Measurements from ENCODE around the gene NAV1. TPM values are rescaled to one million over a fixed set of nuclear protein-coding genes. Genes with fewer than 3 reads are reported as not detected.

The NAV1 gene
- total and polyA plus RNA-seq, 9 of the 15 experiments (the other 6 are each of a cell fraction or from before 2014, with no cell fraction given) = 0.91 to 16.8 (median 3.2) TPM

DNA sequence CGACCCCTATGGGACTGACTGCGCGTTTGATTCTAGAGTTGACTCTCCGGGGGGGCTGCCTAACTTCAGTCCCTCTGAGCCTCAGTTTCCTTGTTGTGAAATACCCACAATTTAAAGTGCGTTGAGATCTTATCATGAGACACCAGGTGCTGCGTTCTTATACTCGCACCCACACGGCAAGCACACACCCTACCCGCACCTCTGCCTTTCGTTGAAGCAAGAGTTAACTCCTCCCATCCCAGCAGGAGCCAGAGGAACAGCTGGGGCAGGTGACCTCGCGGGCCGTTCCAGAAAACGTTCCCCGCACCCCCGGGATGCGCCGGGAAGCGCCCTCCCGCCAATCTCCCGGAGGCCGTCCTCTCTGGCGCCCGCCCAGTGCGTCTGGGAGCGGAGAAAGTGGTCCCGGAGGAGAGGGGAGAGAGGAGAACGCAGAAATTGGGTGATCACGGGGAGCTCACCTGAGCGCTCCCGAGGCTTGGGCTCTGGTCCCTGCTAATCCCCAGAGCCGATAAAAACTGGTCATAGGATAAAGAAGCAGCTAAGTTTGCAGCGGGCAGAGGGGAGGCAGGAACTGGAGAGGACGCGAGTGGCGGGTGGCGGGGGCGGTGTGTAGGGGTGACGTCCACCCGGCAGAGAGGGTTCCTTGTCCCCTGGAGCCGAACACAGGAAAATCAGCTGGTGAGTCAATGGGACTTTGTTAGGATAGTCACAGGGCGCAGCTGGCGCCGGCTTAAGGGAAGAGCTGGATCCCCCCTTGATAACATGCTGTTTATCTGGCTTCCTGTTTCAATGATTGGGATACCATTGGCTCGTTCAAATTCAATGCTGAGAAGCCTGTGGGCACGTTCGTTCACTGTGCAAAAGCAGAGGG is 869 bp downstream of the NAV1 start:
- H3K79me2 ChIP-seq (ENCODE audit: control insufficient read depth, insufficient read depth, low read length) = no peaks in the 10 kb centered on the region
- H3K27ac ChIP-seq (ENCODE audit: extremely low read depth, low read depth, low read length) = no peak overlapping the region
- H2AFZ ChIP-seq (ENCODE audit: low read depth, low read length) = peak overlapping the region; percentile 37; the same call in 1 of the 2 replicates
- H3K9me1 ChIP-seq (ENCODE audit: control insufficient read depth, insufficient read depth, low read length) = no peaks in the 10 kb centered on the region
- ChIA-PET CTCF (ENCODE audit: low intra/inter-chr PET ratio) (no interaction called here), POLR2A (interaction anchor here (0.8 to 1.2 kb wide), 3 partner anchors 8 to 340 kb away, joined by 3 to 9 read pairs (median 4); no protein-coding TSS in a partner anchor)
- FAIRE-seq = no peak
- H4K20me1 ChIP-seq (replicated peaks; ENCODE audit: control insufficient read depth, insufficient read depth, low read length) = no peaks in the 10 kb centered on the region
- WGBS (ENCODE audit: insufficient coverage, low coverage, missing lambda C conversion rate) = 4% methylated on average over 45 of the region's 47 CpGs
- in situ Hi-C loops (cut with MboI) (no loop called here), intact Hi-C loops (cut with micrococcal nuclease) (loop anchor here (10.0 kb wide), 1 partner anchor 435 kb away; no protein-coding TSS in a partner anchor)
- peaks cover 25 to 42% of the 10 kb centered on the region in 2 experiments for H3K27me3 ChIP-seq (ENCODE audit: control insufficient read depth in 2 of 2, insufficient read depth in 2 of 2, low read length in 2 of 2)
- H3K4me1 ChIP-seq (replicated peaks in 1 of 2; ENCODE audit: control insufficient read depth in 2 of 2, insufficient read depth in 2 of 2, low read length in 2 of 2) = peaks cover 23 to 25% of the 10 kb centered on the region in 2 experiments
- H3K4me3 ChIP-seq = no peak overlapping the region; the same call in 1 of the 2 replicates
- no peaks in the 10 kb centered on the region for H3K36me3 ChIP-seq (ENCODE audit: control insufficient read depth, insufficient read depth, low read length)
- DNase-seq (ENCODE audit: extremely low read depth in 1 of 4, low spot score in 3 of 4) = peak in 3 of 4 experiments; percentile 36 to 47 (median 44)
- BruUV-seq (replicated peaks) = no TSS peak
- ATAC-seq = peak; percentile 29
- peak overlapping the region in 1 of 2 experiments; percentile 24; a peak in 1 of 4 replicates for H3K9ac ChIP-seq (ENCODE audit: insufficient read depth in 1 of 2, low read depth in 2 of 2, low read length in 2 of 2)
- H3K4me2 ChIP-seq (ENCODE audit: insufficient read depth, low read length) = peak overlapping the region; percentile 29
- no peaks in the 10 kb centered on the region for H3K9me3 ChIP-seq (replicated peaks; ENCODE audit: control insufficient read depth, insufficient read depth, low read depth, low read length)
- TF ChIP-seq TAF1 (IDR thresholded peaks at IDR 0.05; ENCODE audit: control insufficient read depth, extremely low read depth, insufficient read depth, low read length, severe bottlenecking) = no peak
- no peak for TF ChIP-seq RB1 (IDR thresholded peaks at IDR 0.05; ENCODE audit: low read depth)
- TF ChIP-seq, protein P1, sequence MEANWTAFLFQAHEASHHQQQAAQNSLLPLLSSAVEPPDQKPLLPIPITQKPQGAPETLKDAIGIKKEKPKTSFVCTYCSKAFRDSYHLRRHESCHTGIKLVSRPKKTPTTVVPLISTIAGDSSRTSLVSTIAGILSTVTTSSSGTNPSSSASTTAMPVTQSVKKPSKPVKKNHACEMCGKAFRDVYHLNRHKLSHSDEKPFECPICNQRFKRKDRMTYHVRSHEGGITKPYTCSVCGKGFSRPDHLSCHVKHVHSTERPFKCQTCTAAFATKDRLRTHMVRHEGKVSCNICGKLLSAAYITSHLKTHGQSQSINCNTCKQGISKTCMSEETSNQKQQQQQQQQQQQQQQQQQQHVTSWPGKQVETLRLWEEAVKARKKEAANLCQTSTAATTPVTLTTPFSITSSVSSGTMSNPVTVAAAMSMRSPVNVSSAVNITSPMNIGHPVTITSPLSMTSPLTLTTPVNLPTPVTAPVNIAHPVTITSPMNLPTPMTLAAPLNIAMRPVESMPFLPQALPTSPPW (CRISPR knock-in tag; IDR thresholded peaks at IDR 0.05) = peak; percentile 65
- TF ChIP-seq RBFOX2 (IDR thresholded peaks at IDR 0.05; ENCODE audit: low read depth, low read length) = 0 out of 2 replicates have a peak, but pooled peaks have one; percentile 14
- TF ChIP-seq, protein P2, sequence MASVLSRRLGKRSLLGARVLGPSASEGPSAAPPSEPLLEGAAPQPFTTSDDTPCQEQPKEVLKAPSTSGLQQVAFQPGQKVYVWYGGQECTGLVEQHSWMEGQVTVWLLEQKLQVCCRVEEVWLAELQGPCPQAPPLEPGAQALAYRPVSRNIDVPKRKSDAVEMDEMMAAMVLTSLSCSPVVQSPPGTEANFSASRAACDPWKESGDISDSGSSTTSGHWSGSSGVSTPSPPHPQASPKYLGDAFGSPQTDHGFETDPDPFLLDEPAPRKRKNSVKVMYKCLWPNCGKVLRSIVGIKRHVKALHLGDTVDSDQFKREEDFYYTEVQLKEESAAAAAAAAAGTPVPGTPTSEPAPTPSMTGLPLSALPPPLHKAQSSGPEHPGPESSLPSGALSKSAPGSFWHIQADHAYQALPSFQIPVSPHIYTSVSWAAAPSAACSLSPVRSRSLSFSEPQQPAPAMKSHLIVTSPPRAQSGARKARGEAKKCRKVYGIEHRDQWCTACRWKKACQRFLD (CRISPR knock-in tag; IDR thresholded peaks at IDR 0.05) = peak; percentile 30; the same call in 1 of the 2 replicates
- no peak for TF ChIP-seq IFI16 (CRISPR knock-in tag; IDR thresholded peaks at IDR 0.05)
- no peak for TF ChIP-seq XRCC4 (IDR thresholded peaks at IDR 0.05; ENCODE audit: extremely low read depth, insufficient read depth, insufficient read length)
- TF ChIP-seq, protein P3, sequence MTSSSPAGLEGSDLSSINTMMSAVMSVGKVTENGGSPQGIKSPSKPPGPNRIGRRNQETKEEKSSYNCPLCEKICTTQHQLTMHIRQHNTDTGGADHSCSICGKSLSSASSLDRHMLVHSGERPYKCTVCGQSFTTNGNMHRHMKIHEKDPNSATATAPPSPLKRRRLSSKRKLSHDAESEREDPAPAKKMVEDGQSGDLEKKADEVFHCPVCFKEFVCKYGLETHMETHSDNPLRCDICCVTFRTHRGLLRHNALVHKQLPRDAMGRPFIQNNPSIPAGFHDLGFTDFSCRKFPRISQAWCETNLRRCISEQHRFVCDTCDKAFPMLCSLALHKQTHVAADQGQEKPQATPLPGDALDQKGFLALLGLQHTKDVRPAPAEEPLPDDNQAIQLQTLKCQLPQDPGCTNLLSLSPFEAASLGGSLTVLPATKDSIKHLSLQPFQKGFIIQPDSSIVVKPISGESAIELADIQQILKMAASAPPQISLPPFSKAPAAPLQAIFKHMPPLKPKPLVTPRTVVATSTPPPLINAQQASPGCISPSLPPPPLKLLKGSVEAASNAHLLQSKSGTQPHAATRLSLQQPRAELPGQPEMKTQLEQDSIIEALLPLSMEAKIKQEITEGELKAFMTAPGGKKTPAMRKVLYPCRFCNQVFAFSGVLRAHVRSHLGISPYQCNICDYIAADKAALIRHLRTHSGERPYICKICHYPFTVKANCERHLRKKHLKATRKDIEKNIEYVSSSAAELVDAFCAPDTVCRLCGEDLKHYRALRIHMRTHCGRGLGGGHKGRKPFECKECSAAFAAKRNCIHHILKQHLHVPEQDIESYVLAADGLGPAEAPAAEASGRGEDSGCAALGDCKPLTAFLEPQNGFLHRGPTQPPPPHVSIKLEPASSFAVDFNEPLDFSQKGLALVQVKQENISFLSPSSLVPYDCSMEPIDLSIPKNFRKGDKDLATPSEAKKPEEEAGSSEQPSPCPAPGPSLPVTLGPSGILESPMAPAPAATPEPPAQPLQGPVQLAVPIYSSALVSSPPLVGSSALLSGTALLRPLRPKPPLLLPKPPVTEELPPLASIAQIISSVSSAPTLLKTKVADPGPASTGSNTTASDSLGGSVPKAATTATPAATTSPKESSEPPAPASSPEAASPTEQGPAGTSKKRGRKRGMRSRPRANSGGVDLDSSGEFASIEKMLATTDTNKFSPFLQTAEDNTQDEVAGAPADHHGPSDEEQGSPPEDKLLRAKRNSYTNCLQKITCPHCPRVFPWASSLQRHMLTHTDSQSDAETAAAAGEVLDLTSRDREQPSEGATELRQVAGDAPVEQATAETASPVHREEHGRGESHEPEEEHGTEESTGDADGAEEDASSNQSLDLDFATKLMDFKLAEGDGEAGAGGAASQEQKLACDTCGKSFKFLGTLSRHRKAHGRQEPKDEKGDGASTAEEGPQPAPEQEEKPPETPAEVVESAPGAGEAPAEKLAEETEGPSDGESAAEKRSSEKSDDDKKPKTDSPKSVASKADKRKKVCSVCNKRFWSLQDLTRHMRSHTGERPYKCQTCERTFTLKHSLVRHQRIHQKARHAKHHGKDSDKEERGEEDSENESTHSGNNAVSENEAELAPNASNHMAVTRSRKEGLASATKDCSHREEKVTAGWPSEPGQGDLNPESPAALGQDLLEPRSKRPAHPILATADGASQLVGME (CRISPR knock-in tag; IDR thresholded peaks at IDR 0.05) = 0 out of 2 replicates have a peak, but pooled peaks have one; percentile 88

Data from K562 (cell line).